GM10266 (cell line): ENCODE data around the gene CIDEA.
A peak's percentile ranks its signal among the peaks of the same experiment; 100 is the strongest.

Experiments used
- DNase-seq: peaks from one replicate; pipeline ENCODE4 v3.0.0; 2012; ENCODE audit errors: extremely low spot score
- TF ChIP-seq, protein P1 (sequence below): IDR thresholded peaks from 2 replicates; pipeline ENCODE4 v1.5.1; 2012; ENCODE audit warnings: mild to moderate bottlenecking, low read depth; ENCODE audit not compliant: control insufficient read depth, insufficient read depth; ENCODE audit errors: missing control alignments

CIDEA gene

DNA sequence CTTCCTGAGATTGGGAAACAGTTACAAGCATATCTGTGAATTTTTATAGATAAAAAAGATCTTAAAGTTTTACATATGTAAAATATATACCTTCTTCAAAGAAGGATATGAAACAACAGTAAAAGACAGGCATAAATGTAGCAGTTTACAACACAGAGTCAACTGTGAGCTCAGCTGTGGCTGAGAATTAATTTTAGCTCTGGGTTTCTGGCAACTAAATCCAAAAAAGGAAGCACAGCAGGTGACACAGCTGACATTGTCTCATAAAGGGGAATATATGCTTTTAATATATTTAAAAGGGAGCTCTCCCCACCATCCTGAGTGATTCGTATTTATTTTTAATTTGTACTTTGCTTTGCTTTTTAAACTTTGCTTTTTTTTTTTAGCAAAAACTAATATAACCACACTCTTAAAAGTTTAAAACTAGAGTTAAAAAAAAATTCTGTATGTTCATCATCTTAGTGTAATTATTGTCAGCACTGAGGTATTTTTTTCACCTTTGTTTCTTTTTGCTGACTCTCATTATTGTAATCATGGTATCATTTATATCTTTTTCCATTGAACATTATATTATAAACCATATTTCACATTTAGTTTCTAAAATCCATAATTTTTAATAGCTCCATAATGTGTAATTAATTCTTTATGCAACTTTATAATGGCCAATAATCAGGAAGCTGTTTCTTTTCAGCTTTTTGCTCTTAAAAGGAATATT is 60.6 kb downstream of the CIDEA start:
- peak; percentile 55 for DNase-seq
- TF ChIP-seq, protein P1, sequence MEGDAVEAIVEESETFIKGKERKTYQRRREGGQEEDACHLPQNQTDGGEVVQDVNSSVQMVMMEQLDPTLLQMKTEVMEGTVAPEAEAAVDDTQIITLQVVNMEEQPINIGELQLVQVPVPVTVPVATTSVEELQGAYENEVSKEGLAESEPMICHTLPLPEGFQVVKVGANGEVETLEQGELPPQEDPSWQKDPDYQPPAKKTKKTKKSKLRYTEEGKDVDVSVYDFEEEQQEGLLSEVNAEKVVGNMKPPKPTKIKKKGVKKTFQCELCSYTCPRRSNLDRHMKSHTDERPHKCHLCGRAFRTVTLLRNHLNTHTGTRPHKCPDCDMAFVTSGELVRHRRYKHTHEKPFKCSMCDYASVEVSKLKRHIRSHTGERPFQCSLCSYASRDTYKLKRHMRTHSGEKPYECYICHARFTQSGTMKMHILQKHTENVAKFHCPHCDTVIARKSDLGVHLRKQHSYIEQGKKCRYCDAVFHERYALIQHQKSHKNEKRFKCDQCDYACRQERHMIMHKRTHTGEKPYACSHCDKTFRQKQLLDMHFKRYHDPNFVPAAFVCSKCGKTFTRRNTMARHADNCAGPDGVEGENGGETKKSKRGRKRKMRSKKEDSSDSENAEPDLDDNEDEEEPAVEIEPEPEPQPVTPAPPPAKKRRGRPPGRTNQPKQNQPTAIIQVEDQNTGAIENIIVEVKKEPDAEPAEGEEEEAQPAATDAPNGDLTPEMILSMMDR, result no peak

DNA sequence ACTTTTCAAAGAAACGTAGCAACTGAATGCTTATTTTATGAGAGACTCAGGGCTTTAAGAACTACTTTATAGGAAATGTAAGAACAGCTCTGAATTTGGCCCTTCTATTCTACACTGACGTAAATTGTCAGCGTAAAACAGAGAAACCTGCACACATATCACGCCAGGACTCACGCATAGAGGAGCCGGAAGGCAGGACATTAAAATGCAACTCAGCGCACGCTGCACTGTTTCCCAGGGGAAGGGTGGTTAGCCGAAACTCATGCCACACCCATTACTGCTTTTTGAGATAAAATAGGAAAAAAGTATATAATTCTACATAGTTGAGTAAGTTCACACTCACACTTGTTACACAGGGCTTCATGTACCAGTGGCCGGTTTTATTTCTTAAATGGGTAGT is 61.3 kb downstream of the CIDEA start:
- TF ChIP-seq, protein P1, result no peak
- no peak for DNase-seq

DNA sequence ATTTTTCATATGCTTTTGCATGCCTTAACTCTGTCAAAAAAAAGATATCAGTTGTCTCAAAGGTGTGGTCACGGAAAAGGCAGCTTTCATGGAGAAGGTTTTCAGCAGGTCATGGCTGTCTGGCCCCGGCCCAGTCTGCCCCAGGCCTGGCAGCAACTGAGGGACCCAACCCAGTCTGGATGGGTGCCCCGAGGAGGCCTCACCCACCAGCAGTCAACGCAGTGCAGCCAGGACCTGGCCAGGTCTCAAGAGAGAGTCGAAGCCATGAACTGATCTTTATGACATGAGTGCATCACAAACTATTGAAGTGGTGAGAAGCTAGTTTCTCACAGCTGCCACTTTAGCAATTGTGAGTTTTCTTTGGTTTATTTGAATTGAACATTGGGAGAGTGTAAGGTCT is 61.8 kb downstream of the CIDEA start:
- no peak for DNase-seq
- TF ChIP-seq, protein P1, result no peak

DNA sequence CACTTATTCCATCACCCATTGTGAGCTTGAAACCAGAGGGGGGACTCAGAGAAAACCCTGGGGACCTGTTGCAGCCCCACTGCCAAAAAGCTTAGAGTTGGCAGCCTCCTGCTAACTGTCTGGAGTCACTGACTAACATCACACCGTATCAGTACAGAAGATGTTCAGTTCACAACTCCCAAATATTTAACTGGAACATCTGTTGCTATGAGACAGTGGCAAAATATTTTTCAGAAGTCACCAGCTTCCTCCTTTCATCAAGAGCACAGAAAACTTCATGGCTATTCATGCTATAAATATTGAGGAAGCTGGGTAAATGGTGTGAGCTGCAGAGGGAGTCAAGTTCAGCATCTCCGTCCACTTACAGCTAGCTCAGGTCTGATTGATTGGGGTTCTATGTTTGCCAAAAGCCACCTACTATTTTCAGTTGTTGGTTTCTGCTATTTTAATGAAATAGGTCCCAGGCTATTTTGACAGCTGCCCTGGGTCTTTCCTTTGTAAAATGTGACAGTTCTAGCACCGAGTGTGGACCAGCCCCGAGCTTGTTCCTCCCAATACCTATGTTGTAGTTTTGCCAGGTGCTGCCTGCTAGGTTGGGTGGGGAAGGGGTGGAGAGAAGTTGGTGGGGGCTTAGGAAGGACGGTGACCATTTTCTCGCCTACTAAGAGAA is 63.6 kb downstream of the CIDEA start:
- DNase-seq, result no peak
- TF ChIP-seq, protein P1, result no peak

DNA sequence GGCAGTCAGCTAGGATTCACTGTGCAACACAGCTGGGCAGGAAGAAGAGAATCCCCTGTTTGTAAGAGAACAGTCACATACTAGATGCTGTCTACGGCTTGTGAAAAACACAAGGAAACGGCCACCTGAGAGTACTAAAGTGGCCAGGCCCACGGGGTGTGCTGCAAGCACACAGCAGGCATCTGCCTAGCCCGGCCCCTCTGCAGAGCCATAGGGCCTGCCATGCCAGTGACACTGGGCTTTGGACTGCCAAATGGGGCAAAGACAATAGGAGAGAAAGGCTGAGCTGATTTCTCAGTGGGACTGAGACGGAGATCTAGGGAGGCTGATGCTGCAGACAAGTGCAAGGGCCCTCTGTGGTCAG is 64.2 kb downstream of the CIDEA start:
- no peak for DNase-seq
- TF ChIP-seq, protein P1, result no peak

DNA sequence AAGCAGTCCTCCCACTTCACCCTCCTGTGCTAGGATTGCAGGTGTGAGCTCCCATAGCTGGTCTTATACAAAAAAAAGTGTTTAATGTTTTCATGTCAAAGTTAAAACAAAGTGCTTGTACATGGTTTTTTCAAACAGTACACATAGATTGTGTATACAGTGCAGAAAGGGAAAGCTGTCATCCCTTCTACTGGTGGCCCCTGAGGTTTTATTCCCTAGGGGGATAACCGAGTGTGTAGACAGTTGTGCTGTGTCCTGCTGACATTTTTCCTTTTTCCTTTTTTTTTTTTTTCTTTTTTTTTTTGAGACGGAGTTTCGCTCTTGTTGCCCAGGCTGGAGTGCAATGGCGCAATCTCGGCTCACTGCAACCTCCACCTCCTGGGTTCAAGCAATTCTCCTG is 64.7 kb downstream of the CIDEA start:
- DNase-seq, result no peak
- TF ChIP-seq, protein P1, result no peak

DNA sequence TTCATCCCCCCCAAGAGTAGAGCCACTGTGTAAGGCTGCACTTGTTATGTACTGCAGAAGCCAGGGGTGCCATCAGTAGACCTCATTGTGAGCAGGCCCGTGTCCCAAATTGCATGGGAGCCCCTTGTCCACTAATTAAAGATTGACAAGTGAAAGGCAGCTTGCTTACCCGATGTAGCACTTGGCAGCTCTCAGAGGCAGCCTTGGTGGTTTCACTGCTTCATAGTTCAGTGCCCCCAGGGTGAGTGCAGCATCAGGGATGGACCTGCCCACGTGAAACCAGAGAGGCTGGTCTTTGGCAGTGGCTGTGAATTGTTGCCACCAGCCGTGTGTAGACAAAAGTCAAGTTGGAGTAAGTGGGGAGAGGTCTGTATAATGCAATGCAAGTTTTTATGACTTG is 67.2 kb downstream of the CIDEA start:
- TF ChIP-seq, protein P1, result no peak
- DNase-seq, result no peak
